HepG2 (cell line): ENCODE data around the gene MYOF. TPM values are rescaled to one million over a fixed set of nuclear protein-coding genes. Genes with fewer than 3 reads are reported as not detected.

Experiments
- ATAC-seq: fragments of 200-7000 bp; cut with Tn5 transposase; 3 replicates; pipeline ENCODE4 v1.9.1; 2020; ENCODE audit warnings: mild to moderate bottlenecking, moderate library complexity
- BruUV-seq: library from RNA; stranded (reverse); fragments of 400-500 nt; replicated peaks from 2 replicates; lab custom pipeline; 2021; lab: Mats Ljungman, UMichigan
- CTCF ChIA-PET: fragments of 300-600 bp; formaldehyde crosslinking; extraction: SDS; loops from one replicate; lab custom pipeline; 2021; ENCODE audit warnings: low total read pairs, inconsistent platforms, low intra/inter-chr PET ratio; lab: Yijun Ruan, JAX
- POLR2A ChIA-PET: fragments of 350-600 bp; sonication (Branson Sonifier 250); formaldehyde crosslinking; loops from one replicate; lab custom pipeline; 2020; ENCODE audit warnings: antibody characterized with exemption, inconsistent platforms; lab: Yijun Ruan, JAX
- DNase-seq: peaks from one replicate; pipeline ENCODE4 v3.0.0-alpha.2; 2015; ENCODE audit warnings: low spot score
- FAIRE-seq: peaks from 3 replicates; lab custom pipeline; 2011; peaks lifted over from hg19 to GRCh38; lab: Jason Lieb, UNC
- H2AFZ ChIP-seq: one replicate; pipeline ENCODE4 v1.6.1; 2011; ENCODE audit warnings: low read length, inconsistent platforms
- H3K27ac ChIP-seq: fragments of 300-600 bp; 3 replicates; pipeline ENCODE4 v1.8.0; 2011; ENCODE audit warnings: mixed run types, mild to moderate bottlenecking, mixed read lengths, low read length, inconsistent platforms; ENCODE audit not compliant: insufficient read depth; ENCODE audit errors: extremely low read length
- H3K27me3 ChIP-seq, 2 experiments: fragments of 200-600 bp in 1 of 2; 2 replicates in 1 of 2; 3 replicates in 1 of 2; pipeline versions ENCODE4 v1.6.0 to v1.8.0; 2011; ENCODE audit warnings: low read length in 2 of 2, mild to moderate bottlenecking in 2 of 2, moderate library complexity in 2 of 2, inconsistent platforms in 1 of 2; ENCODE audit not compliant: insufficient read depth in 2 of 2, control insufficient read depth in 1 of 2
- H3K36me3 ChIP-seq, 2 experiments: fragments of 200-600 bp in 1 of 2; replicated peaks in 1 of 2; 2 replicates in 1 of 2; 3 replicates in 1 of 2; pipeline versions ENCODE4 v1.5.1 to v1.8.0; 2011; ENCODE audit warnings: low read length in 2 of 2, inconsistent platforms in 1 of 2; ENCODE audit not compliant: insufficient read depth in 2 of 2, control insufficient read depth in 1 of 2
- H3K4me1 ChIP-seq: 2 replicates; pipeline ENCODE4 v1.5.1; 2012; ENCODE audit warnings: low read length, inconsistent platforms; ENCODE audit not compliant: insufficient read depth
- H3K4me2 ChIP-seq: 2 replicates; pipeline ENCODE4 v1.6.0; 2011; ENCODE audit warnings: low read depth, low read length, inconsistent platforms
- H3K4me3 ChIP-seq, 3 experiments: fragments of 200-600 bp in 1 of 3; sonication (generic), shearing (Covaris generic) in 1 of 3; replicated peaks in 1 of 3; 2 replicates each; pipeline ENCODE4 v1.5.1; 2011 to 2016; ENCODE audit warnings: low read length in 3 of 3, inconsistent platforms in 2 of 3, low read depth in 2 of 3, mild to moderate bottlenecking in 2 of 3, control low read depth in 1 of 3, mixed read lengths in 1 of 3; ENCODE audit not compliant: insufficient read depth in 1 of 3
- H3K79me2 ChIP-seq: one replicate; pipeline ENCODE4 v1.6.1; 2011; ENCODE audit warnings: low read length, inconsistent platforms; ENCODE audit not compliant: insufficient read depth
- H3K9ac ChIP-seq: 2 replicates; pipeline ENCODE4 v1.6.0; 2011; ENCODE audit warnings: mild to moderate bottlenecking, low read depth, low read length, inconsistent platforms; ENCODE audit not compliant: insufficient read depth
- H3K9me3 ChIP-seq: 2 replicates; pipeline ENCODE4 v1.5.1; 2012; ENCODE audit warnings: mild to moderate bottlenecking, low read length
- H4K20me1 ChIP-seq: 2 replicates; pipeline ENCODE4 v1.6.0; 2011; ENCODE audit warnings: inconsistent platforms, mild to moderate bottlenecking, low read length, moderate library complexity; ENCODE audit not compliant: insufficient read depth
- ATAD3A ChIP-seq: sonication (generic); formaldehyde crosslinking; IDR thresholded peaks from 2 replicates; pipeline ENCODE4 v1.4.0; 2020; ENCODE audit warnings: missing genetic modification reagents
- LRRFIP1 ChIP-seq: sonication (generic); formaldehyde crosslinking; conservative IDR thresholded peaks from 2 replicates; pipeline ENCODE4 v1.4.0; 2020; ENCODE audit warnings: missing genetic modification reagents
- MIXL1 ChIP-seq: IDR thresholded peaks from 2 replicates; pipeline ENCODE4 v1.6.1; 2016
- NCOA1 ChIP-seq: sonication (generic); formaldehyde crosslinking; IDR thresholded peaks from 2 replicates; pipeline ENCODE4 v1.9.0; 2021; ENCODE audit warnings: missing genetic modification reagents
- STAG1 ChIP-seq: sonication (generic); formaldehyde crosslinking; IDR thresholded peaks from 2 replicates; pipeline ENCODE4 v1.4.0; 2020; ENCODE audit warnings: missing genetic modification reagents
- UBTF ChIP-seq: sonication (generic); formaldehyde crosslinking; IDR thresholded peaks from 2 replicates; pipeline ENCODE4 v1.4.0; 2020; ENCODE audit warnings: mild to moderate bottlenecking, missing genetic modification reagents
- ZNF20 ChIP-seq: sonication (generic); formaldehyde crosslinking; IDR thresholded peaks from 2 replicates; pipeline ENCODE4 v1.4.0; 2020; ENCODE audit warnings: mild to moderate bottlenecking, moderate library complexity, missing genetic modification reagents
- ZNF234 ChIP-seq: sonication (generic); formaldehyde crosslinking; conservative IDR thresholded peaks from 2 replicates; pipeline ENCODE4 v1.5.1; 2020; ENCODE audit warnings: mild to moderate bottlenecking, missing genetic modification reagents
- ZNF543 ChIP-seq: sonication (generic); formaldehyde crosslinking; IDR thresholded peaks from 2 replicates; pipeline ENCODE4 v1.4.0; 2020; ENCODE audit warnings: mild to moderate bottlenecking, missing genetic modification reagents
- ZNF563 ChIP-seq: sonication (generic); formaldehyde crosslinking; IDR thresholded peaks from 2 replicates; pipeline ENCODE4 v1.8.0; 2022; ENCODE audit warnings: mild to moderate bottlenecking, moderate library complexity, missing genetic modification reagents
- WGBS: methylation state at CpG from one replicate; pipeline ENCODE4 v1.1.6; 2017; ENCODE audit warnings: low lambda C conversion rate; 5-methylcytosine and 5-hydroxymethylcytosine counted together
- in situ Hi-C: cut with HindIII; loops from 2 replicates; pipeline ENCODE4 v1.10.0; 2017; ENCODE audit warnings: low pct_unique_long_range_greater_than_20kb; ENCODE audit not compliant: extremely low pct_ligation_motif_present
- intact Hi-C: fragments of 100-400 bp; cut with micrococcal nuclease; formaldehyde crosslinking; loops from one replicate; pipeline ENCODE4 v1.10.0; 2022; ENCODE audit not compliant: unreplicated experiment
- polyA plus RNA-seq, 8 experiments: library from polyadenylated mRNA; depleted of rRNA in 3 of 8; stranded (reverse) in 7 of 8; unstranded in 1 of 8; fragments of >200 nt; fragmentation: Illumina TruSeq in 4 of 8; extraction: Trizol in 4 of 8; gene quantifications; 2 replicates each; pipeline versions ENCODE4 v1.2.1 to v1.2.3, GENCODE V29; 2011 to 2016; ENCODE audit warnings: low read depth in 4 of 8, missing spikeins in 1 of 8, mixed read lengths in 1 of 8; ENCODE audit not compliant: insufficient read depth in 1 of 8
- total RNA-seq, 5 experiments: library from RNA; depleted of rRNA; stranded (reverse); fragments of >200 nt; fragmentation: Illumina TruSeq; extraction: Trizol; gene quantifications; 2 replicates each; pipeline ENCODE4 v1.2.3, GENCODE V29; 2016; ENCODE audit warnings: low read depth in 1 of 5
- TF ChIP-seq, protein P1 (sequence below): sonication (generic); formaldehyde crosslinking; IDR thresholded peaks from 2 replicates; pipeline ENCODE4 v1.5.0; 2020; ENCODE audit warnings: mild to moderate bottlenecking, missing genetic modification reagents, borderline replicate concordance
- TF ChIP-seq, protein P2 (sequence below), 2 experiments: sonication (generic) in 1 of 2; formaldehyde crosslinking in 1 of 2; IDR thresholded peaks; 2 replicates each; pipeline versions ENCODE4 v1.6.1 to v1.9.0; 2014 to 2022; ENCODE audit warnings: antibody characterized with exemption in 1 of 2, borderline replicate concordance in 1 of 2, inconsistent platforms in 1 of 2, low read depth in 1 of 2, missing genetic modification reagents in 1 of 2

The MYOF gene
- total and polyA plus RNA-seq, 2 of the 13 experiments (the other 11 are each of a cell fraction or from before 2014, with no cell fraction given), result 0.18 to 0.42 TPM

- no peak for FAIRE-seq
- Histone ChIP-seq H3K27ac (no peak overlapping the region), H3K36me3 (no peaks in the 10 kb centered on the region), H3K9ac (no peak overlapping the region), H4K20me1 (no peaks in the 10 kb centered on the region), H3K4me2 (no peak overlapping the region), H2AFZ (no peak overlapping the region), H3K4me1 (no peaks in the 10 kb centered on the region), H3K79me2 (no peaks in the 10 kb centered on the region), H3K9me3 (no peaks in the 10 kb centered on the region), H3K4me3 (no peak overlapping the region), H3K27me3 (no peaks in the 10 kb centered on the region)
- no peak for ATAC-seq
- no TSS peak for BruUV-seq
- in situ Hi-C loops (no loop called here), intact Hi-C loops (no loop called here)
- POLR2A ChIA-PET, result no interaction called here
- CTCF ChIA-PET, result no interaction called here
- no peak for DNase-seq
- WGBS, result 64% methylated on average over 3 of the region's 3 CpGs
- TF ChIP-seq NCOA1 (CRISPR knock-in tag) (no peak), LRRFIP1 (CRISPR knock-in tag) (no peak), MIXL1 (no peak), ZNF20 (CRISPR knock-in tag) (no peak), ZNF563 (CRISPR knock-in tag) (no peak), STAG1 (CRISPR knock-in tag) (no peak), UBTF (no peak), ZNF543 (no peak), ZNF234 (CRISPR knock-in tag) (no peak), ATAD3A (no peak)
- TF ChIP-seq, protein P1, sequence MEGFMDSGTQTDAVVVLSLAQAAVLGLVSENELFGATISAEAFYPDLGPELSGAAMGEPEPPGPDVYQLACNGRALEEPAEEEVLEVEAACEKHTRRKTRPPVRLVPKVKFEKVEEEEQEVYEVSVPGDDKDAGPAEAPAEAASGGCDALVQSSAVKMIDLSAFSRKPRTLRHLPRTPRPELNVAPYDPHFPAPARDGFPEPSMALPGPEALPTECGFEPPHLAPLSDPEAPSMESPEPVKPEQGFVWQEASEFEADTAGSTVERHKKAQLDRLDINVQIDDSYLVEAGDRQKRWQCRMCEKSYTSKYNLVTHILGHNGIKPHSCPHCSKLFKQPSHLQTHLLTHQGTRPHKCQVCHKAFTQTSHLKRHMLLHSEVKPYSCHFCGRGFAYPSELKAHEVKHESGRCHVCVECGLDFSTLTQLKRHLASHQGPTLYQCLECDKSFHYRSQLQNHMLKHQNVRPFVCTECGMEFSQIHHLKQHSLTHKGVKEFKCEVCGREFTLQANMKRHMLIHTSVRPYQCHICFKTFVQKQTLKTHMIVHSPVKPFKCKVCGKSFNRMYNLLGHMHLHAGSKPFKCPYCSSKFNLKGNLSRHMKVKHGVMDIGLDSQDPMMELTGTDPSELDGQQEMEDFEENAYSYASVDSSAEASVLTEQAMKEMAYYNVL (CRISPR knock-in tag), result no peak
- TF ChIP-seq, protein P2, sequence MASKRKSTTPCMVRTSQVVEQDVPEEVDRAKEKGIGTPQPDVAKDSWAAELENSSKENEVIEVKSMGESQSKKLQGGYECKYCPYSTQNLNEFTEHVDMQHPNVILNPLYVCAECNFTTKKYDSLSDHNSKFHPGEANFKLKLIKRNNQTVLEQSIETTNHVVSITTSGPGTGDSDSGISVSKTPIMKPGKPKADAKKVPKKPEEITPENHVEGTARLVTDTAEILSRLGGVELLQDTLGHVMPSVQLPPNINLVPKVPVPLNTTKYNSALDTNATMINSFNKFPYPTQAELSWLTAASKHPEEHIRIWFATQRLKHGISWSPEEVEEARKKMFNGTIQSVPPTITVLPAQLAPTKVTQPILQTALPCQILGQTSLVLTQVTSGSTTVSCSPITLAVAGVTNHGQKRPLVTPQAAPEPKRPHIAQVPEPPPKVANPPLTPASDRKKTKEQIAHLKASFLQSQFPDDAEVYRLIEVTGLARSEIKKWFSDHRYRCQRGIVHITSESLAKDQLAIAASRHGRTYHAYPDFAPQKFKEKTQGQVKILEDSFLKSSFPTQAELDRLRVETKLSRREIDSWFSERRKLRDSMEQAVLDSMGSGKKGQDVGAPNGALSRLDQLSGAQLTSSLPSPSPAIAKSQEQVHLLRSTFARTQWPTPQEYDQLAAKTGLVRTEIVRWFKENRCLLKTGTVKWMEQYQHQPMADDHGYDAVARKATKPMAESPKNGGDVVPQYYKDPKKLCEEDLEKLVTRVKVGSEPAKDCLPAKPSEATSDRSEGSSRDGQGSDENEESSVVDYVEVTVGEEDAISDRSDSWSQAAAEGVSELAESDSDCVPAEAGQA (IDR thresholded peaks at IDR 0.05; ENCODE audit: low read depth), result no peak
- TF ChIP-seq, protein P2 (CRISPR knock-in tag; IDR thresholded peaks at IDR 0.05; ENCODE audit: borderline replicate concordance), result no peak
These were observed 212.9 kb downstream of the MYOF start for GRCh38 chr10:93269281-93269680.
